Fibroblast of pulmonary artery (primary cell): ENCODE data around the gene COL1A2.

Experiments used
- DNase-seq: peaks from one replicate; pipeline ENCODE4 v3.0.0-alpha.2; 2010; ENCODE audit warnings: low read depth
- H3K4me3 ChIP-seq: replicated peaks from 2 replicates; pipeline ENCODE4 v1.5.1; 2011; ENCODE audit warnings: low read depth, mild to moderate bottlenecking, control low read depth, low read length, moderate library complexity
- TF ChIP-seq, protein P1 (sequence below): IDR thresholded peaks from 2 replicates; pipeline ENCODE4 v1.5.1; 2011; ENCODE audit warnings: mild to moderate bottlenecking, control low read depth, low read length, inconsistent platforms; ENCODE audit errors: missing control alignments

Gene COL1A2

DNA sequence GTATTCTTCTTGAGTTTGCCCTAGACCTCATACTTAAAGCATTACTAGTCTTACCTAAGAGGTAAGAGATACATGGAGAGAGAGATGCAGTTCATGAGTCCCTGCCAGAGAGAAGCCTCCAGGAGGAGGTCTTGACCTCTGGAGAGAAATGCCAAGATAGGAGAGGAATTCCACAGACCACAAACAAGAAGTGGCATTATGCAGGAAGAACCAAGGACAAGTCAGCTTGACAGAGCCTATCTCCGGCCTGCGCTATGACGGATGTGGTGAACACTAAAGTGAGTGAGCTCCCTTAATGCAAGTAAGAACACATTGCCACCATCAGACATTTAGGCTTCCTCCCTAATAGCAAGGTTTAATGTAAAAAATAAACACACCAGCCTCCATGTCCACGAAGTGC lies 27.9 kb upstream of the COL1A2 start:
- H3K4me3 ChIP-seq = no peak overlapping the region
- TF ChIP-seq, protein P1, sequence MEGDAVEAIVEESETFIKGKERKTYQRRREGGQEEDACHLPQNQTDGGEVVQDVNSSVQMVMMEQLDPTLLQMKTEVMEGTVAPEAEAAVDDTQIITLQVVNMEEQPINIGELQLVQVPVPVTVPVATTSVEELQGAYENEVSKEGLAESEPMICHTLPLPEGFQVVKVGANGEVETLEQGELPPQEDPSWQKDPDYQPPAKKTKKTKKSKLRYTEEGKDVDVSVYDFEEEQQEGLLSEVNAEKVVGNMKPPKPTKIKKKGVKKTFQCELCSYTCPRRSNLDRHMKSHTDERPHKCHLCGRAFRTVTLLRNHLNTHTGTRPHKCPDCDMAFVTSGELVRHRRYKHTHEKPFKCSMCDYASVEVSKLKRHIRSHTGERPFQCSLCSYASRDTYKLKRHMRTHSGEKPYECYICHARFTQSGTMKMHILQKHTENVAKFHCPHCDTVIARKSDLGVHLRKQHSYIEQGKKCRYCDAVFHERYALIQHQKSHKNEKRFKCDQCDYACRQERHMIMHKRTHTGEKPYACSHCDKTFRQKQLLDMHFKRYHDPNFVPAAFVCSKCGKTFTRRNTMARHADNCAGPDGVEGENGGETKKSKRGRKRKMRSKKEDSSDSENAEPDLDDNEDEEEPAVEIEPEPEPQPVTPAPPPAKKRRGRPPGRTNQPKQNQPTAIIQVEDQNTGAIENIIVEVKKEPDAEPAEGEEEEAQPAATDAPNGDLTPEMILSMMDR = no peak
- DNase-seq = peak; percentile 18

DNA sequence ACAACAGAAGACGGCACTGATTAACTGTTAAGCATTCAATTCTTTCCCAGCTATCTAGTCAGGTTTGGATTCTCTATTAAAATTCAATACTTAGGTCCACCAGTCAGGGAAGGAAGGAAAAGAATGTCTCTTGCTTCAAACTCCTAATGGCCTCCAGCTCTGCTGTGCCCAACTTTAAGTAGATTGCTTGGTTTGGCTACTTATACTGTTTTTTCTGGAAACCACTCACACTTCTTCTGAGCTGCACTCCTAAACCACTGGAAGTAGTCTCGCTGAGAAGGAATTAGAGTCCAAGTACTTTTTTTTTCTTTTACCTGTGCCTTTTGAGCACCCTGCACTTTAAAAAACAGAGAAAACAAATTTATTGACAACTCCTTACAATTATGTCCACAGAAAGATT lies 26.7 kb upstream of the COL1A2 start:
- H3K4me3 ChIP-seq = peak overlapping the region; percentile 8
- TF ChIP-seq, protein P1 = no peak
- peak; percentile 62 for DNase-seq

DNA sequence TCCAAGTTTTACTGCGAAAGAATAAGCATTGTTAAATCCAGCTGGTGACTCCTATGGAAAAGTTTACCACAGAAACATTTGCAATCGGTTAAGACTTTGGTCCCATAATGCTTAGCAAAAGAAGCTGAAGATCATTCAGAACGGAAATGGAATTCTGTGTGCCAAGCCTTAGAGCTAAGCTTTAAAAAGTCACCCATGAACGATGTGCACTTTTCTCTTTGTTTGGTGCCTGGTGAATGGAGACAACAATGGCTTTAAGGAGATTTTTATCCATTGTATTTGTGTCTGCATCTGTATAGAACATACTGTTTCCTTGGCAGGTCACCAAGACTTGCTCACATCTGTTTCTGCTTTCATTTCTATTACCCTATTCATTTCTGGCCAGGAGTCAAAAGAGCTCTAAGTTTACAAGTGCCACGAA lies 26.3 kb upstream of the COL1A2 start:
- TF ChIP-seq, protein P1 = no peak
- H3K4me3 ChIP-seq = peak overlapping the region; percentile 8
- DNase-seq = peak; percentile 96

DNA sequence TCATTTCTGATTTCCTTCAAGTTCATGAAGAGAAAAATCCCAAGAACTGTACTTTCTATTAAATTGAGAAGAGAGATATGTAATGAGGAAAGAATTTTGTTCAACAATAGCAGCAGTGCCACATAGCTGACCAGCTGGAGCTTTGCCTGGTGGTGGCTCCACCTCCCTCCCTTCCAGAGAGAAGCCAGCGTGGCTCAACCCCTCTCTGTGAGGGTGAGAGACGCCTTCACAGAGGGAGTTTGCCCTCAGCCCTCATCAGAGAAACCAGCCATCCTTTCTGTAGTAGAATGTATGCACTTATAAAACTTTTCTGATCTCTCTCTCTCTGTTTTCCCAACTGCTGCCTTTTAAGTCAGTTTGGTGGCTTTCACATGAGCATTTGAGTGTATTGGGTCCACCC lies 20.5 kb upstream of the COL1A2 start:
- TF ChIP-seq, protein P1 = peak; percentile 13
- peak; percentile 94 for DNase-seq
- peak overlapping the region; percentile 49 for H3K4me3 ChIP-seq

DNA sequence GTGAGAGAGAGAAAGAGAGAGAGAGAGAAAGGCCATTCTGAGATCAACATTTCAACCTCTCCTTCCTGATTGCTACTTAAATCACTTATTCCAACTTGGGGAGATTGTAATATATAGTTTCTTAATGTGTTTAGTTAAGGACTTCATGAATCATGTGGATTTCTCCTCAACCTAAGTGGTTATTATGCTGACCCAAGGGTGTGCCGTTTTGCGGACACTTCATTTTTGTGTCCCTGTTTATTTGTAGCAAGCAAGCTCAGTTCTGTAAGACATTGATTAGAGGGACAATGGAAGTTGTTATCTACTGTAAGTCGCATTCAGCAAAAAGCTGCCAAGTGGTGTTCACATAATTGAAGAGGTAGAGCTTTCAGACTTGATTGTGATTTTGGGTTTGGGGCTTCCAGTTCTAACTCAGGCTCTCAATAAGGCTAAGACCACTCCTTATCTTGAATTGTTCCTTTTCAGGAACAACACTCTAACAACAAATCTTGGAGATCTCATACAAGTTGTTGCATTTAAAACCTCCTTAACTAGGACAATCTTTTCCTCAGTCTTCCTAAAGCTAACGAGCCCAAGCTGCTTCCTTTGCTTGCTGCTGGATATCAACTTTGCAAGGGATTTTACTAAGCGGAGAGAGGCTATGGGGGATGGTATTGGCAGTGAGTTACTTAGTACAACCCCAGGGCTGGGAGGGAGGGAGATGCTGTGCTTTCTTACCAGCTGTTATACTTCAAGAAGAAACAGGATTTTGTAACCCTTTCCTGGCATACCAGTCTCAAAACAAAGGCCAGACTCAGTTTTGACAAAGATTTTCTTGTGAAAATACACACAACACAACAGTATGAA lies 19.8 kb upstream of the COL1A2 start:
- DNase-seq = peak; percentile 98
- peak overlapping the region; percentile 49 for H3K4me3 ChIP-seq
- TF ChIP-seq, protein P1 = no peak

DNA sequence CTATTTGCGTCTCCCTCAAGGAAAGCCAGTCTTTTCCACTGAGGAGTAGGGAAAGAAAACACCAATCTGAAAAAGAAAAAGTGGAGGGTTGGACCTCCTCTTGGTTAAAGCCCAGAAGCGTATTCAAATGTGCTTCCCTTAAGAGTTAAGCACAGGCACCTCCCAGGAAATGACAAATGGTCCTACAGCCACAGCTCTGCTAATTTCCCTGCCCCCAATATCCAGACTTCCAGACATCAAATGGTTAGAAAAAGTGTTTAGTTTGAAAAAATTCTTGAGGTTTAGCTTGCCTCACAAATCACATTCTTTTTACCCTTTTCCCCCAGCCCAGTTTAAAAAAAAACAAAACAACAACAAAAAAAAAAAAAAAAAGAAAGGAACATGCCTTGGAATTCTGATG lies 19.0 kb upstream of the COL1A2 start:
- TF ChIP-seq, protein P1 = no peak
- peak overlapping the region; percentile 49 for H3K4me3 ChIP-seq
- peak; percentile 99 for DNase-seq

DNA sequence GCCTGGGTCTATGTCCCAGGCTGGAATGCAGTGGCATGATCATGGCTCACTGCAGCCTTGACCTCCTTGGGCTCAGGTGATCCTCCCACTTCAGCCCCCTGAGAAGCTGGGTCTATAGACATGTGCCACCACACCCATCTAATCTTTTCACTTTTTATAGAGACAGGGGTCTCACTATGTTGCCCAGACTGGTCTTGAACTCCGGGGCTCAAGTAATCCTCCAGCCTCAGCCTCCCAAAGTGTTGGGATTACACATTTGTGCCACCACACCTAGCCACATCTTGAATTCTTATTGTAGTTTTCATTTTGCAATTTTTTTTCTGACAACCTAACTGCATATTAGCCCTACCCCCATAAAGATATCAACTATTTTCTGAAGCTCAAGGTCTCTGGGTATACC lies 18.4 kb upstream of the COL1A2 start:
- TF ChIP-seq, protein P1 = no peak
- DNase-seq = no peak
- no peak overlapping the region for H3K4me3 ChIP-seq
